HepG2 (cell line): ENCODE results near the gene SLC9B2. TPM values are rescaled to one million over a fixed set of nuclear protein-coding genes. Genes with fewer than 3 reads are reported as not detected.

Experiments
- ATAC-seq: fragments of 200-7000 bp; cut with Tn5 transposase; 3 replicates; pipeline ENCODE4 v1.9.1; 2020; ENCODE audit warnings: mild to moderate bottlenecking, moderate library complexity
- BruUV-seq: library from RNA; stranded (reverse); fragments of 400-500 nt; replicated peaks from 2 replicates; lab custom pipeline; 2021; lab: Mats Ljungman, UMichigan
- CTCF ChIA-PET: fragments of 300-600 bp; formaldehyde crosslinking; extraction: SDS; loops from one replicate; lab custom pipeline; 2021; ENCODE audit warnings: low total read pairs, inconsistent platforms, low intra/inter-chr PET ratio; lab: Yijun Ruan, JAX
- POLR2A ChIA-PET: fragments of 350-600 bp; sonication (Branson Sonifier 250); formaldehyde crosslinking; loops from one replicate; lab custom pipeline; 2020; ENCODE audit warnings: antibody characterized with exemption, inconsistent platforms; lab: Yijun Ruan, JAX
- DNase-seq: peaks from one replicate; pipeline ENCODE4 v3.0.0-alpha.2; 2015; ENCODE audit warnings: low spot score
- FAIRE-seq: peaks from 3 replicates; lab custom pipeline; 2011; peaks lifted over from hg19 to GRCh38; lab: Jason Lieb, UNC
- H2AFZ ChIP-seq: one replicate; pipeline ENCODE4 v1.6.1; 2011; ENCODE audit warnings: low read length, inconsistent platforms
- H3K27ac ChIP-seq: fragments of 300-600 bp; 3 replicates; pipeline ENCODE4 v1.8.0; 2011; ENCODE audit warnings: mixed run types, mild to moderate bottlenecking, mixed read lengths, low read length, inconsistent platforms; ENCODE audit not compliant: insufficient read depth; ENCODE audit errors: extremely low read length
- H3K27me3 ChIP-seq, 2 experiments: fragments of 200-600 bp in 1 of 2; 2 replicates in 1 of 2; 3 replicates in 1 of 2; pipeline versions ENCODE4 v1.6.0 to v1.8.0; 2011; ENCODE audit warnings: low read length in 2 of 2, mild to moderate bottlenecking in 2 of 2, moderate library complexity in 2 of 2, inconsistent platforms in 1 of 2; ENCODE audit not compliant: insufficient read depth in 2 of 2, control insufficient read depth in 1 of 2
- H3K36me3 ChIP-seq, 2 experiments: fragments of 200-600 bp in 1 of 2; replicated peaks in 1 of 2; 2 replicates in 1 of 2; 3 replicates in 1 of 2; pipeline versions ENCODE4 v1.5.1 to v1.8.0; 2011; ENCODE audit warnings: low read length in 2 of 2, inconsistent platforms in 1 of 2; ENCODE audit not compliant: insufficient read depth in 2 of 2, control insufficient read depth in 1 of 2
- H3K4me1 ChIP-seq: 2 replicates; pipeline ENCODE4 v1.5.1; 2012; ENCODE audit warnings: low read length, inconsistent platforms; ENCODE audit not compliant: insufficient read depth
- H3K4me2 ChIP-seq: 2 replicates; pipeline ENCODE4 v1.6.0; 2011; ENCODE audit warnings: low read depth, low read length, inconsistent platforms
- H3K4me3 ChIP-seq, 3 experiments: fragments of 200-600 bp in 1 of 3; sonication (generic), shearing (Covaris generic) in 1 of 3; replicated peaks in 1 of 3; 2 replicates each; pipeline ENCODE4 v1.5.1; 2011 to 2016; ENCODE audit warnings: low read length in 3 of 3, inconsistent platforms in 2 of 3, low read depth in 2 of 3, mild to moderate bottlenecking in 2 of 3, control low read depth in 1 of 3, mixed read lengths in 1 of 3; ENCODE audit not compliant: insufficient read depth in 1 of 3
- H3K79me2 ChIP-seq: one replicate; pipeline ENCODE4 v1.6.1; 2011; ENCODE audit warnings: low read length, inconsistent platforms; ENCODE audit not compliant: insufficient read depth
- H3K9ac ChIP-seq: 2 replicates; pipeline ENCODE4 v1.6.0; 2011; ENCODE audit warnings: mild to moderate bottlenecking, low read depth, low read length, inconsistent platforms; ENCODE audit not compliant: insufficient read depth
- H3K9me3 ChIP-seq: 2 replicates; pipeline ENCODE4 v1.5.1; 2012; ENCODE audit warnings: mild to moderate bottlenecking, low read length
- H4K20me1 ChIP-seq: 2 replicates; pipeline ENCODE4 v1.6.0; 2011; ENCODE audit warnings: inconsistent platforms, mild to moderate bottlenecking, low read length, moderate library complexity; ENCODE audit not compliant: insufficient read depth
- EED ChIP-seq: sonication (generic); formaldehyde crosslinking; IDR thresholded peaks from 2 replicates; pipeline ENCODE4 v1.5.0; 2020; ENCODE audit warnings: mild to moderate bottlenecking, missing genetic modification reagents
- MBD4 ChIP-seq: IDR thresholded peaks from 2 replicates; pipeline ENCODE4 v1.6.1; 2012; ENCODE audit warnings: low read length, inconsistent platforms, borderline replicate concordance
- MEIS1 ChIP-seq: sonication (generic); formaldehyde crosslinking; IDR thresholded peaks from 2 replicates; pipeline ENCODE4 v1.9.0; 2021; ENCODE audit warnings: mild to moderate bottlenecking, missing genetic modification reagents, moderate library complexity, borderline replicate concordance
- MIER2 ChIP-seq: IDR thresholded peaks from 2 replicates; pipeline ENCODE4 v1.6.1; 2016; ENCODE audit warnings: missing biosample characterization, missing genetic modification reagents
- PAF1 ChIP-seq: IDR thresholded peaks from 2 replicates; pipeline ENCODE4 v1.6.1; 2016; ENCODE audit warnings: missing genetic modification reagents, missing compliant biosample characterization
- PPARG ChIP-seq: conservative IDR thresholded peaks from 2 replicates; pipeline ENCODE4 v1.6.1; 2016; ENCODE audit warnings: missing biosample characterization, missing genetic modification reagents
- TRIM24 ChIP-seq: sonication (generic); formaldehyde crosslinking; IDR thresholded peaks from 2 replicates; pipeline ENCODE4 v1.8.0; 2022; ENCODE audit warnings: mild to moderate bottlenecking, missing genetic modification reagents
- ZNF292 ChIP-seq: sonication (generic); formaldehyde crosslinking; IDR thresholded peaks from 2 replicates; pipeline ENCODE4 v1.8.1; 2022; ENCODE audit warnings: mild to moderate bottlenecking, low read depth, missing genetic modification reagents, borderline replicate concordance
- ZNF30 ChIP-seq: sonication (generic); formaldehyde crosslinking; IDR thresholded peaks from 2 replicates; pipeline ENCODE4 v1.5.0; 2020; ENCODE audit warnings: mild to moderate bottlenecking, missing genetic modification reagents
- ZNF564 ChIP-seq: sonication (generic); formaldehyde crosslinking; IDR thresholded peaks from 2 replicates; pipeline ENCODE4 v1.8.1; 2023; ENCODE audit warnings: mild to moderate bottlenecking, missing genetic modification reagents
- WGBS: methylation state at CpG from one replicate; pipeline ENCODE4 v1.1.6; 2017; ENCODE audit warnings: low lambda C conversion rate; 5-methylcytosine and 5-hydroxymethylcytosine counted together
- in situ Hi-C: cut with HindIII; loops from 2 replicates; pipeline ENCODE4 v1.10.0; 2017; ENCODE audit warnings: low pct_unique_long_range_greater_than_20kb; ENCODE audit not compliant: extremely low pct_ligation_motif_present
- intact Hi-C: fragments of 100-400 bp; cut with micrococcal nuclease; formaldehyde crosslinking; loops from one replicate; pipeline ENCODE4 v1.10.0; 2022; ENCODE audit not compliant: unreplicated experiment
- polyA plus RNA-seq, 8 experiments: library from polyadenylated mRNA; depleted of rRNA in 3 of 8; stranded (reverse) in 7 of 8; unstranded in 1 of 8; fragments of >200 nt; fragmentation: Illumina TruSeq in 4 of 8; extraction: Trizol in 4 of 8; gene quantifications; 2 replicates each; pipeline versions ENCODE4 v1.2.1 to v1.2.3, GENCODE V29; 2011 to 2016; ENCODE audit warnings: low read depth in 4 of 8, missing spikeins in 1 of 8, mixed read lengths in 1 of 8; ENCODE audit not compliant: insufficient read depth in 1 of 8
- total RNA-seq, 5 experiments: library from RNA; depleted of rRNA; stranded (reverse); fragments of >200 nt; fragmentation: Illumina TruSeq; extraction: Trizol; gene quantifications; 2 replicates each; pipeline ENCODE4 v1.2.3, GENCODE V29; 2016; ENCODE audit warnings: low read depth in 1 of 5
- TF ChIP-seq, protein P1 (sequence below): sonication (generic); formaldehyde crosslinking; IDR thresholded peaks from 2 replicates; pipeline ENCODE4 v1.4.0; 2020; ENCODE audit warnings: missing genetic modification reagents
- TF ChIP-seq, protein P2 (sequence below): sonication (generic); formaldehyde crosslinking; IDR thresholded peaks from 2 replicates; pipeline ENCODE4 v1.8.0; 2023; ENCODE audit warnings: mild to moderate bottlenecking, missing genetic modification reagents
- TF ChIP-seq, protein P3 (sequence below): sonication (generic); formaldehyde crosslinking; IDR thresholded peaks from 2 replicates; pipeline ENCODE4 v1.4.0; 2020; ENCODE audit warnings: mild to moderate bottlenecking, missing genetic modification reagents
- TF ChIP-seq, protein P4 (sequence below): sonication (generic); formaldehyde crosslinking; IDR thresholded peaks from 2 replicates; pipeline ENCODE4 v1.9.0; 2021; ENCODE audit warnings: missing genetic modification reagents, mild to moderate bottlenecking, borderline replicate concordance

SLC9B2 gene
- total and polyA plus RNA-seq, 2 of the 13 experiments (the other 11 are each of a cell fraction or from before 2014, with no cell fraction given) = 23.5 to 38.5 TPM

DNA sequence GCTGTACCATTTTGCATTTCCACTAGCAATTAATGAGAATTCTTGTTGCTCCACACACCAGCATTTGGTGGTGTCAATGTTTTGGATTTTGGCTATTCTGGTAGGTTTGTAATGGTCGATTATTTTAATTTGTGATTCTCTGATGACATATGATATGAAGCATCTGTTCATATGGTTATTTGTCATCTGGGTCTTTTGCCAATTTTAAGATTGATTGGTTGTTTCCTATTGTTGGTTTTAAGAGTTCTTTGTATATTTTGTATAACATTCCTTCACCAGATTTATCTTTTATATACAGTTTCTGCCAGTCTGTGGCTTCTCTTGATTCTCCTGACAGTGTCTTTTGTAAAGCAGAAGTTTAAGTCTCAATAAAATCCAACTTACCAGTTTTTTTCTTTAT is 41.6 kb upstream of the SLC9B2 start:
- Histone ChIP-seq H3K4me1 (no peaks in the 10 kb centered on the region), H4K20me1 (no peaks in the 10 kb centered on the region), H3K27me3 (no peaks in the 10 kb centered on the region), H3K4me3 (no peak overlapping the region), H3K4me2 (no peak overlapping the region), H3K9ac (no peak overlapping the region), H3K27ac (no peak overlapping the region), H3K9me3 (no peaks in the 10 kb centered on the region), H3K36me3 (peaks cover 0 to 9% of the 10 kb centered on the region in 2 experiments; a peak in 1 of 5 replicates), H2AFZ (no peak overlapping the region), H3K79me2 (no peaks in the 10 kb centered on the region)
- DNase-seq (no peak), ATAC-seq (no peak), FAIRE-seq (no peak)
- no TSS peak for BruUV-seq
- CTCF ChIA-PET = no interaction called here
- in situ Hi-C loops = no loop called here
- 95% methylated on average over 1 of the region's 1 CpG for WGBS
- POLR2A ChIA-PET = no interaction called here
- intact Hi-C loops = no loop called here
- TF ChIP-seq, protein P1, sequence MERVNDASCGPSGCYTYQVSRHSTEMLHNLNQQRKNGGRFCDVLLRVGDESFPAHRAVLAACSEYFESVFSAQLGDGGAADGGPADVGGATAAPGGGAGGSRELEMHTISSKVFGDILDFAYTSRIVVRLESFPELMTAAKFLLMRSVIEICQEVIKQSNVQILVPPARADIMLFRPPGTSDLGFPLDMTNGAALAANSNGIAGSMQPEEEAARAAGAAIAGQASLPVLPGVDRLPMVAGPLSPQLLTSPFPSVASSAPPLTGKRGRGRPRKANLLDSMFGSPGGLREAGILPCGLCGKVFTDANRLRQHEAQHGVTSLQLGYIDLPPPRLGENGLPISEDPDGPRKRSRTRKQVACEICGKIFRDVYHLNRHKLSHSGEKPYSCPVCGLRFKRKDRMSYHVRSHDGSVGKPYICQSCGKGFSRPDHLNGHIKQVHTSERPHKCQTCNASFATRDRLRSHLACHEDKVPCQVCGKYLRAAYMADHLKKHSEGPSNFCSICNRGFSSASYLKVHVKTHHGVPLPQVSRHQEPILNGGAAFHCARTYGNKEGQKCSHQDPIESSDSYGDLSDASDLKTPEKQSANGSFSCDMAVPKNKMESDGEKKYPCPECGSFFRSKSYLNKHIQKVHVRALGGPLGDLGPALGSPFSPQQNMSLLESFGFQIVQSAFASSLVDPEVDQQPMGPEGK (CRISPR knock-in tag) = no peak
- TF ChIP-seq, protein P2, sequence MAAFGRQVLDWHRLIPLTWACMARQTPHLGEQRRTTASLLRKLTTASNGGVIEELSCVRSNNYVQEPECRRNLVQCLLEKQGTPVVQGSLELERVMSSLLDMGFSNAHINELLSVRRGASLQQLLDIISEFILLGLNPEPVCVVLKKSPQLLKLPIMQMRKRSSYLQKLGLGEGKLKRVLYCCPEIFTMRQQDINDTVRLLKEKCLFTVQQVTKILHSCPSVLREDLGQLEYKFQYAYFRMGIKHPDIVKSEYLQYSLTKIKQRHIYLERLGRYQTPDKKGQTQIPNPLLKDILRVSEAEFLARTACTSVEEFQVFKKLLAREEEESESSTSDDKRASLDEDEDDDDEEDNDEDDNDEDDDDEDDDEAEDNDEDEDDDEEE (CRISPR knock-in tag) = no peak
- TF ChIP-seq ZNF292 (CRISPR knock-in tag) (no peak), PAF1 (CRISPR knock-in tag) (no peak), MIER2 (no peak), MEIS1 (CRISPR knock-in tag) (no peak), ZNF30 (no peak), PPARG (CRISPR knock-in tag) (no peak), MBD4 (no peak), EED (CRISPR knock-in tag) (no peak), TRIM24 (CRISPR knock-in tag) (no peak), ZNF564 (no peak)
- TF ChIP-seq, protein P3, sequence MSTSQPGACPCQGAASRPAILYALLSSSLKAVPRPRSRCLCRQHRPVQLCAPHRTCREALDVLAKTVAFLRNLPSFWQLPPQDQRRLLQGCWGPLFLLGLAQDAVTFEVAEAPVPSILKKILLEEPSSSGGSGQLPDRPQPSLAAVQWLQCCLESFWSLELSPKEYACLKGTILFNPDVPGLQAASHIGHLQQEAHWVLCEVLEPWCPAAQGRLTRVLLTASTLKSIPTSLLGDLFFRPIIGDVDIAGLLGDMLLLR (CRISPR knock-in tag) = no peak
- TF ChIP-seq, protein P4, sequence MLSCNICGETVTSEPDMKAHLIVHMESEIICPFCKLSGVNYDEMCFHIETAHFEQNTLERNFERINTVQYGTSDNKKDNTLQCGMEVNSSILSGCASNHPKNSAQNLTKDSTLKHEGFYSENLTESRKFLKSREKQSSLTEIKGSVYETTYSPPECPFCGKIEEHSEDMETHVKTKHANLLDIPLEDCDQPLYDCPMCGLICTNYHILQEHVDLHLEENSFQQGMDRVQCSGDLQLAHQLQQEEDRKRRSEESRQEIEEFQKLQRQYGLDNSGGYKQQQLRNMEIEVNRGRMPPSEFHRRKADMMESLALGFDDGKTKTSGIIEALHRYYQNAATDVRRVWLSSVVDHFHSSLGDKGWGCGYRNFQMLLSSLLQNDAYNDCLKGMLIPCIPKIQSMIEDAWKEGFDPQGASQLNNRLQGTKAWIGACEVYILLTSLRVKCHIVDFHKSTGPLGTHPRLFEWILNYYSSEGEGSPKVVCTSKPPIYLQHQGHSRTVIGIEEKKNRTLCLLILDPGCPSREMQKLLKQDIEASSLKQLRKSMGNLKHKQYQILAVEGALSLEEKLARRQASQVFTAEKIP = no peak
